GM19099 (cell line): ENCODE measurements around the gene DVL1.

ENCODE experiments used
- POLR2A ChIP-seq: IDR thresholded peaks from 3 replicates; pipeline ENCODE4 v1.6.1; 2011; ENCODE audit warnings: low read depth; ENCODE audit not compliant: insufficient read length; ENCODE audit errors: extremely low read depth

Gene DVL1

GRCh38 chr1:1295154-1295923 lies 53.9 kb downstream of the DVL1 start:
- no peak for TF ChIP-seq POLR2A

GRCh38 chr1:1294250-1294890 lies 54.8 kb downstream of the DVL1 start:
- TF ChIP-seq POLR2A: no peak

GRCh38 chr1:1293263-1294249 lies 55.7 kb downstream of the DVL1 start:
- TF ChIP-seq POLR2A: no peak

- no peak for TF ChIP-seq POLR2A
These were observed 56.4 kb downstream of the DVL1 start for GRCh38 chr1:1292851-1293250.

GRCh38 chr1:1292442-1292779 lies 56.8 kb downstream of the DVL1 start:
- no peak for TF ChIP-seq POLR2A

- peak; percentile 16 for TF ChIP-seq POLR2A
These were observed 57.4 kb downstream of the DVL1 start for GRCh38 chr1:1291548-1292441.

GRCh38 chr1:1291023-1291528 lies 58.1 kb downstream of the DVL1 start:
- TF ChIP-seq POLR2A: no peak

- TF ChIP-seq POLR2A: no peak
These were observed 58.9 kb downstream of the DVL1 start for GRCh38 chr1:1290238-1290731.

GRCh38 chr1:1287288-1288110 lies 61.7 kb downstream of the DVL1 start:
- TF ChIP-seq POLR2A: no peak

GRCh38 chr1:1286313-1287261 lies 62.6 kb downstream of the DVL1 start:
- no peak for TF ChIP-seq POLR2A

GRCh38 chr1:1285611-1286311 lies 63.5 kb downstream of the DVL1 start:
- no peak for TF ChIP-seq POLR2A
